ENCODE data around the gene NPDC1.
A peak's percentile ranks its signal among the peaks of the same experiment; 100 is the strongest.

Gene NPDC1

DNA sequence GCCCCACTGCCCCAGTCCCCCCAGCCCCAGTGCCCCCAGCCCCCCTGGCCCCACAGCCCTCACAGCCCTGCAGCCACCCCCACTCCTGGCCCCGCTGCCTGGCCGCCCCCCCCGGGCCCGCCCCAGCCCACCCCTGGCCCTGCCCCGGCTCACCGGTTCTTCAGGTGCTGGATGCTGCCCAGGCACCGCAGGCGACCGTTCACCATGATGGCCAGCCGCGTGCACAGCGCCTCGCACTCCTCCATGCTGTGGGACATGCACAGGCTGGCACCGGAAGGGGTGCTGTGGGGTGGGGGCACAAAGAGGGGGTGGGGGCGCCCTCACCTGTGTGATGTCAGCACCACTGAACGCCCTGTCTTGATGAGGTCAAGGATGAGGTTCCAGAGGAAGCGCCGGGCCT, 36.8 kb downstream of the NPDC1 start:
- no peak overlapping the region for H3K4me3 Mint-ChIP-seq

DNA sequence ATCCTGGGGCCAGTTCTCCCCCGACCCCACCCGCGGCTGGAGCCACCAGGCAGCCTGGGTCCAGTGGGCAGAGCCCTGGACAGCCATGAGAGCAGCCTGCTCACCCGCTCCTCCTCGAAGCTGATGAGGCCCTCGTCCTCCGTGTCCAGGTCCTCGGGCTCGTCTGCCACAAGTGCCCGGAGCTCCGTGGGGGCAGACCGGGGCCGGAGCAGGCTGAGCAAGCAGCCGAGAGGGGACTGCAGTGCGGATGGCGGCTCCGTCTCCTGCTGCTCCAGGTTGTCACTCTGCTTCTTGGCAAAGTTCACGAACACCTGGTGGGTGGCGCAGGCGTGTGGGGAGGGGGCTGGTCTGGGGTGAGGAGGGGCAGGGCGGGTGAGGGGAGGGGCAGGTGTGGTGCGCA, 37.7 kb downstream of the NPDC1 start:
- Mint-ChIP-seq H3K27me3 (ENCODE audit: low read depth, poor library complexity) (peaks cover 5% of the 10 kb centered on the region), H3K4me3 (no peak overlapping the region), H3K4me1 (peaks cover 7% of the 10 kb centered on the region), H3K27ac (no peak overlapping the region), H3K36me3 (ENCODE audit: low read depth) (peaks cover 8% of the 10 kb centered on the region), H3K9me3 (peaks cover 24% of the 10 kb centered on the region)
- TF ChIP-seq, protein P1, sequence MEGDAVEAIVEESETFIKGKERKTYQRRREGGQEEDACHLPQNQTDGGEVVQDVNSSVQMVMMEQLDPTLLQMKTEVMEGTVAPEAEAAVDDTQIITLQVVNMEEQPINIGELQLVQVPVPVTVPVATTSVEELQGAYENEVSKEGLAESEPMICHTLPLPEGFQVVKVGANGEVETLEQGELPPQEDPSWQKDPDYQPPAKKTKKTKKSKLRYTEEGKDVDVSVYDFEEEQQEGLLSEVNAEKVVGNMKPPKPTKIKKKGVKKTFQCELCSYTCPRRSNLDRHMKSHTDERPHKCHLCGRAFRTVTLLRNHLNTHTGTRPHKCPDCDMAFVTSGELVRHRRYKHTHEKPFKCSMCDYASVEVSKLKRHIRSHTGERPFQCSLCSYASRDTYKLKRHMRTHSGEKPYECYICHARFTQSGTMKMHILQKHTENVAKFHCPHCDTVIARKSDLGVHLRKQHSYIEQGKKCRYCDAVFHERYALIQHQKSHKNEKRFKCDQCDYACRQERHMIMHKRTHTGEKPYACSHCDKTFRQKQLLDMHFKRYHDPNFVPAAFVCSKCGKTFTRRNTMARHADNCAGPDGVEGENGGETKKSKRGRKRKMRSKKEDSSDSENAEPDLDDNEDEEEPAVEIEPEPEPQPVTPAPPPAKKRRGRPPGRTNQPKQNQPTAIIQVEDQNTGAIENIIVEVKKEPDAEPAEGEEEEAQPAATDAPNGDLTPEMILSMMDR (IDR thresholded peaks at IDR 0.05), result no peak
- DNase-seq, result no peak

More for the DNA sequence above, 36.8 kb downstream of the NPDC1 start:
- Mint-ChIP-seq H3K9me3 (peaks cover 24% of the 10 kb centered on the region), H3K4me1 (peaks cover 7% of the 10 kb centered on the region), H3K27ac (no peak overlapping the region), H3K27me3 (ENCODE audit: low read depth, poor library complexity) (no peaks in the 10 kb centered on the region), H3K36me3 (ENCODE audit: low read depth) (peaks cover 8% of the 10 kb centered on the region)
- DNase-seq, result no peak
- TF ChIP-seq, protein P1 (IDR thresholded peaks at IDR 0.05), result no peak

DNA sequence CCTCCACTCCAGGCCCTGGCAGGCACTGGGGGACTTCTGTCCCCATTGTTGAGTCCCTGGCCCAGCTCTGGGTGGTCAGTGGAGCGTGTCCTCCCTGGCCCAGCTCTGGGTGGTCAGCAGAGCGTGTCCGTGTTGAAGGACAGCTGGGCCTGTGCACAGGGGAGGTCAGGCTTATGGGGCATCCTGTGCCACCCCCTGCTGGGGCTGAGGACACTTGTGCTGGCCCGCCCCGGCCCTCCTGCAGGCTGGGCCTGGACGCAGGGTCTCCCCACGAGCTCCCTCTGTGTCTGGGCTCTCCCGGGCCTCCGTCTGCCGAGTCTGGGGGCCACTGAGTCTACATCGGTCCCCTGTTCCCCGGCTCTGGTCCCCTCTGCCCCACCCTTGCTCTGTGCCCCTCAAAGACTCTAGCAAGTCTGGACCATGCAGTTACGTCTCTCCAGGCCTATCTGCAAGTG, 38.1 kb downstream of the NPDC1 start:
- Mint-ChIP-seq H3K4me3 (no peak overlapping the region), H3K27ac (no peak overlapping the region), H3K36me3 (ENCODE audit: low read depth) (peaks cover 8% of the 10 kb centered on the region), H3K27me3 (ENCODE audit: low read depth, poor library complexity) (peaks cover 5% of the 10 kb centered on the region), H3K4me1 (peaks cover 7% of the 10 kb centered on the region), H3K9me3 (peaks cover 24% of the 10 kb centered on the region)
- DNase-seq, result peak; percentile 70
- TF ChIP-seq, protein P1 (IDR thresholded peaks at IDR 0.05), result no peak

DNA sequence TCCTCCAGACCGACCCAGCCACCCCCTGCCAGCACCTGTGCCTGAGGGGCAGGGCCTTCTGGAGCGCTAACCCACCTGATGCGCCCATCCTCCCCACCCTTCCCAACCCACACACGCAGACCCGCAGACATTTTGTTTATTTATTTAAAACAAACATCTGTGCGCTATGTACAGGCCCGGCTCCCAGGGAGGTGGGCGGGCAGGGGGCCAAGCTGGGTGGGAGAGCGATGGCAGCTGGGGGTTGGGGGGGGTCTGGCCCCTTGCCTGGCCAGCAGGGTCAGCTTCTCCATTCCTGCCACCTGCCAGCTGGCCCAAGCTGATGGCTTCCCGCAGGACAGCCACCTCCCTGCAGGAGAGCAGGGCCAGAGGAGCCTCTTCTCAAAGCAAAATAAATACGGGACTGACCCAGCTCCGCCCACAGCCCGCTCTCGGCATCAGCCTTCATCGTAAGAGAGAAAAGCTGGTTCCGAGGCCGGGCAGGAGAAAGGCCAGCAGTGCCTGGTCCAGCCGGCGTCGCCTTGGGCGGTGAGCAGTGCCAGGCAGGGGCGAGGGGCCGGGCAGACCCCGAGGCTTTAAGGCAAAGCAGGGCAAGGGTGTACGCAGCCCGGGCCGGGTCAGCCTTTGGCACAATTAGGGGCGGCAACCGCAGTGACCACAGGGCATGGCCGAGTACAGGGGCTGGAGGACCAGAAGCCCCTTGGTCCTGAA, 38.7 kb downstream of the NPDC1 start:
- TF ChIP-seq, protein P1 (IDR thresholded peaks at IDR 0.05), result no peak
- DNase-seq, result no peak
- no peak overlapping the region for H3K4me3 Mint-ChIP-seq
- peaks cover 7% of the 10 kb centered on the region for H3K4me1 Mint-ChIP-seq
- peaks cover 7% of the 10 kb centered on the region for H3K27me3 Mint-ChIP-seq (ENCODE audit: low read depth, poor library complexity)
- H3K36me3 Mint-ChIP-seq (ENCODE audit: low read depth), result peaks cover 8% of the 10 kb centered on the region
- no peak overlapping the region for H3K27ac Mint-ChIP-seq
- H3K9me3 Mint-ChIP-seq, result peaks cover 24% of the 10 kb centered on the region

DNA sequence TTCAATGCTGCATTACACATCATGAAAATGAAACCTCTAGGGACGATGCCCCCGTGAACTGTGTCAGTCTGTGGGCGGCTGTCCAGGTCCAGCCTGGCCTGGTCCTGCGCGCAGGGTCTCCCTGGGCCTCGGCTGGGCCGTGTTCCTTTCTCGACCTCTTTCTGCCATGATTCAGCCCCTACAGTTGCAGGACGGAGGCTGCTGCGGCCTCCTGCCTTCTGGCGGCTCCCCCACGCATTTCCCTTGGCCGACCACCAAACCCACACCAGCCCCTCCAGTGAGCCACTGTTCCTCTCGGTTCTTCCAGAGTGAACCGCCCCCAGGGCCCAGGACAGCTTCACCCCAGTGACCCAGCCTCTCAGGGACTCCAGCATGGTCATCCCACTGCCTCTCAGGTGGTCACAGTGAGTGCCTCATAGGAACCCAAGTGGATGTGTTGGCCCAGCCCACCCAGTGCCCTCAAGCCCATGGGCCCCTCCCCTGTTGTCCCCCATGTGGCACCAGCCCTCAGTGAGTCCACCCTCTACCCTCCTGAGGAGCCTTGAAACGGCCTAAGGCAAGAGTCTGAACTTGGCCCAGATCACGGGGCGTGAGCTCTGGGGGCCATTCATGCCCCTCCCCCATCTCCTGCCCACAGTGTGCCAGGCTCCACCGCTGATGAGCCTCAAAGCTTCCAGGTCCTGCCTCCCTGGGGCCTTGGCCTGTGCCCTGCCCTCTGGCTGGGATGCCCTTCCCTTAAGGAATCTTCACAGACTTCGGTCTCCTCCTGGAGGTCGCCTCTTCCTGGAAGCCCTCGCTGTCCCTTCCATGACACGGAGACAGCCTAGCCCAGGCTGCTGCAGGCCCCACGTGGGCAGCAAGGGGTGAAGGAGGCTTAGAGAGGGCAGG, 39.6 kb downstream of the NPDC1 start:
- DNase-seq, result no peak
- Mint-ChIP-seq H3K4me1 (peaks cover 7% of the 10 kb centered on the region), H3K4me3 (no peak overlapping the region)

More for the DNA sequence above, 39.6 kb downstream of the NPDC1 start:
- no peak overlapping the region for H3K27ac Mint-ChIP-seq
- H3K27me3 Mint-ChIP-seq (ENCODE audit: low read depth, poor library complexity), result peaks cover 7% of the 10 kb centered on the region
- peaks cover 4% of the 10 kb centered on the region for H3K36me3 Mint-ChIP-seq (ENCODE audit: low read depth)
- TF ChIP-seq, protein P1 (IDR thresholded peaks at IDR 0.05), result no peak
- H3K9me3 Mint-ChIP-seq, result peaks cover 24% of the 10 kb centered on the region

Data from nephron progenitor cell (in vitro differentiated cells).